Measurements from ENCODE around the gene ANP32B. TPM values are rescaled to one million over a fixed set of nuclear protein-coding genes. Genes with fewer than 3 reads are reported as not detected.

ANP32B gene
- total and polyA plus RNA-seq, 4 experiments from 2014 or later: 70.4 to 168 (median 128) TPM

Other genes starting within 250 kb of the ANP32B start
- gene FOXE1, start 130.1 kb upstream of the ANP32B start, total RNA-seq: not detected
- not detected for gene FOXE1, start 130.1 kb upstream of the ANP32B start, polyA plus RNA-seq
- gene TRMO, start 60.8 kb upstream of the ANP32B start, total RNA-seq: 10 to 100 TPM; 51.6 to 59.5 TPM
- 10 to 100 TPM; 21.7 to 31.2 TPM for gene TRMO, start 60.8 kb upstream of the ANP32B start, polyA plus RNA-seq
- gene HEMGN, start 45.2 kb upstream of the ANP32B start, total RNA-seq: 1 to 10 TPM; 1.6 to 2.3 TPM
- 1 to 10 TPM; 3.4 to 4.0 TPM for gene HEMGN, start 45.2 kb upstream of the ANP32B start, polyA plus RNA-seq
- 10 to 100 TPM; 22.1 to 23.2 TPM for gene NANS, start 73.4 kb downstream of the ANP32B start, total RNA-seq
- 10 to 100 TPM; 34.6 to 55.3 TPM for gene NANS, start 73.4 kb downstream of the ANP32B start, polyA plus RNA-seq
- 10 to 100 TPM; 86.1 to 86.2 TPM for gene TRIM14, start 135.9 kb downstream of the ANP32B start, total RNA-seq
- 10 to 100 TPM; 41.4 to 84.7 TPM for gene TRIM14, start 135.9 kb downstream of the ANP32B start, polyA plus RNA-seq
- gene CORO2A, start 209.3 kb downstream of the ANP32B start, total RNA-seq: 1 to 10 TPM; 8.3 to 8.6 TPM
- gene CORO2A, start 209.3 kb downstream of the ANP32B start, polyA plus RNA-seq: 10 to 100 TPM in 1 of 2 donors, 1 to 10 TPM in 1; 4.4 to 11.9 TPM